Measurements from ENCODE around the gene NKX6-2.
"Not testable (repeated sequence)": the region's sequence is repeated elsewhere in the genome, so short reads cannot be mapped to it uniquely, and the experiment has no call there.

The NKX6-2 gene

GRCh38 chr10:132754071-132754470 lies 31.9 kb downstream of the NKX6-2 start:
- DNase-seq (ENCODE audit: low spot score) = no peak

- no peak for DNase-seq (ENCODE audit: low spot score)
Measured at GRCh38 chr10:132753596-132753995, 32.4 kb downstream of the NKX6-2 start.

- DNase-seq (ENCODE audit: low spot score) = no peak
Measured at GRCh38 chr10:132752961-132753360, 33.0 kb downstream of the NKX6-2 start.

- no peak for DNase-seq (ENCODE audit: low spot score)
Measured at GRCh38 chr10:132752378-132752777, 33.6 kb downstream of the NKX6-2 start.

GRCh38 chr10:132750936-132751335 lies 35.0 kb downstream of the NKX6-2 start:
- no peak for DNase-seq (ENCODE audit: low spot score)

GRCh38 chr10:132749371-132749795 lies 36.6 kb downstream of the NKX6-2 start:
- DNase-seq (ENCODE audit: low spot score) = no peak

GRCh38 chr10:132748545-132749370 lies 37.2 kb downstream of the NKX6-2 start:
- no peak for DNase-seq (ENCODE audit: low spot score)

GRCh38 chr10:132748135-132748534 lies 37.8 kb downstream of the NKX6-2 start:
- DNase-seq (ENCODE audit: low spot score) = no peak

- DNase-seq (ENCODE audit: low spot score) = peak; percentile 81
Measured at GRCh38 chr10:132746801-132747625, 38.9 kb downstream of the NKX6-2 start.

- no peak for DNase-seq (ENCODE audit: low spot score)
Measured at GRCh38 chr10:132746386-132746785, 39.6 kb downstream of the NKX6-2 start.

GRCh38 chr10:132745971-132746370 lies 40.0 kb downstream of the NKX6-2 start:
- no peak for DNase-seq (ENCODE audit: low spot score)

GRCh38 chr10:132745511-132745910 lies 40.4 kb downstream of the NKX6-2 start:
- DNase-seq (ENCODE audit: low spot score) = no peak

- no peak for DNase-seq (ENCODE audit: low spot score)
Measured at GRCh38 chr10:132744839-132745238, 41.1 kb downstream of the NKX6-2 start.

- DNase-seq (ENCODE audit: low spot score) = no peak
Measured at GRCh38 chr10:132743925-132744490, 41.9 kb downstream of the NKX6-2 start.

- DNase-seq (ENCODE audit: low spot score) = not testable (repeated sequence)
Measured at GRCh38 chr10:132743196-132743924, 42.6 kb downstream of the NKX6-2 start.

GRCh38 chr10:132742837-132743194 lies 43.1 kb downstream of the NKX6-2 start:
- DNase-seq (ENCODE audit: low spot score) = peak; percentile 82

- DNase-seq (ENCODE audit: low spot score) = no peak
Measured at GRCh38 chr10:132742167-132742836, 43.6 kb downstream of the NKX6-2 start.

GRCh38 chr10:132740588-132740987 lies 45.4 kb downstream of the NKX6-2 start:
- DNase-seq (ENCODE audit: low spot score) = no peak

- DNase-seq (ENCODE audit: low spot score) = no peak
Measured at GRCh38 chr10:132739225-132739613, 46.7 kb downstream of the NKX6-2 start.

GRCh38 chr10:132738454-132739224 lies 47.3 kb downstream of the NKX6-2 start:
- DNase-seq (ENCODE audit: low spot score) = no peak
